Measurements from ENCODE around the gene IL1RAPL1.

DNA sequence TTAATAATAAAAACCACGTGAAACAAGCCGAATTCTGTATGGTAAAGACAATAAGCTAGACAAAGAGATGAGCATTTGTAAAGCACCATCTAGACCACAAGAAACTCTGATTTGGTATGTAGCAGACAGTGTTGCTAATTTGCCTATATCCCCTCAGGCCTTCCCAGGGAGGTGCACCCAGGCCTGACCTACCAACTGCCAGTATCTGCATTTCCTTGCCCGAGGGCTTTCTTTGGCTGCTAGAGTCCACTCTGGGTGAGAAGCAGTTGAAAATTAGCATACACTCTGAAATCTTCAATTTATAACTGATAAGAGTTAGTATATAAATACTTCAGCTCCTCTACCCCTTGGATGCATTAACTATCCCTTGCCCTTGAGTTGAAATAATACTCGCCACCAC, 37.4 kb upstream of the IL1RAPL1 start:
- no peak for TF ChIP-seq POLR2AphosphoS5 (IDR thresholded peaks at IDR 0.05)
- TF ChIP-seq, protein P1, sequence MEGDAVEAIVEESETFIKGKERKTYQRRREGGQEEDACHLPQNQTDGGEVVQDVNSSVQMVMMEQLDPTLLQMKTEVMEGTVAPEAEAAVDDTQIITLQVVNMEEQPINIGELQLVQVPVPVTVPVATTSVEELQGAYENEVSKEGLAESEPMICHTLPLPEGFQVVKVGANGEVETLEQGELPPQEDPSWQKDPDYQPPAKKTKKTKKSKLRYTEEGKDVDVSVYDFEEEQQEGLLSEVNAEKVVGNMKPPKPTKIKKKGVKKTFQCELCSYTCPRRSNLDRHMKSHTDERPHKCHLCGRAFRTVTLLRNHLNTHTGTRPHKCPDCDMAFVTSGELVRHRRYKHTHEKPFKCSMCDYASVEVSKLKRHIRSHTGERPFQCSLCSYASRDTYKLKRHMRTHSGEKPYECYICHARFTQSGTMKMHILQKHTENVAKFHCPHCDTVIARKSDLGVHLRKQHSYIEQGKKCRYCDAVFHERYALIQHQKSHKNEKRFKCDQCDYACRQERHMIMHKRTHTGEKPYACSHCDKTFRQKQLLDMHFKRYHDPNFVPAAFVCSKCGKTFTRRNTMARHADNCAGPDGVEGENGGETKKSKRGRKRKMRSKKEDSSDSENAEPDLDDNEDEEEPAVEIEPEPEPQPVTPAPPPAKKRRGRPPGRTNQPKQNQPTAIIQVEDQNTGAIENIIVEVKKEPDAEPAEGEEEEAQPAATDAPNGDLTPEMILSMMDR (IDR thresholded peaks at IDR 0.05) = no peak
- no peak for TF ChIP-seq POLR2A (IDR thresholded peaks at IDR 0.05)
- no peak for TF ChIP-seq EP300 (IDR thresholded peaks at IDR 0.05)
